ENCODE data around the gene ANKRD2. TPM values are rescaled to one million over a fixed set of nuclear protein-coding genes. Genes with fewer than 3 reads are reported as not detected.
"Not testable (repeated sequence)": the region's sequence is repeated elsewhere in the genome, so short reads cannot be mapped to it uniquely, and the experiment has no call there.

Gene ANKRD2
- total RNA-seq, 6 experiments from 2014 or later: 0.28 to 0.81 (median 0.50) TPM; not detected in 2

GRCh38 chr10:97560731-97561381 is 11.7 kb upstream of the ANKRD2 start:
- H3K27me3 ChIP-seq; H3K4me1 ChIP-seq; intact Hi-C loops (cut with DNase I); H3K9me3 ChIP-seq; H3K36me3 ChIP-seq: not testable (repeated sequence)
- peak; percentile 88 to 98 (median 90) for ATAC-seq
- 37% methylated on average over 9 of the region's 17 CpGs for WGBS (ENCODE audit: insufficient coverage, low coverage, low lambda C conversion rate, missing lambda C conversion rate)
- TF ChIP-seq POLR2A (IDR thresholded peaks at IDR 0.05): peak; percentile 28
- H3K27ac ChIP-seq: peak overlapping the region in 2 of 3 donors; percentile 68 to 84
- peak overlapping the region in 2 of 3 donors; percentile 24 to 35 for H3K4me3 ChIP-seq
- DNase-seq: peak; percentile 79 to 83 (median 82)

- intact Hi-C loops (cut with DNase I); H3K36me3 ChIP-seq; H3K27me3 ChIP-seq; H3K4me1 ChIP-seq; DNase-seq; H3K9me3 ChIP-seq; ATAC-seq: not testable (repeated sequence)
- WGBS (ENCODE audit: insufficient coverage, low coverage, low lambda C conversion rate, missing lambda C conversion rate): 74% methylated on average over 12 of the region's 12 CpGs
- peak overlapping the region in 2 of 3 donors; percentile 68 to 84 for H3K27ac ChIP-seq
- peak overlapping the region in 1 of 3 donors; percentile 35 for H3K4me3 ChIP-seq
Observed at GRCh38 chr10:97561386-97562077, 11.0 kb upstream of the ANKRD2 start.

GRCh38 chr10:97562329-97562728 is 10.2 kb upstream of the ANKRD2 start:
- WGBS (ENCODE audit: insufficient coverage, low coverage, low lambda C conversion rate, missing lambda C conversion rate): 83% methylated on average over 5 of the region's 5 CpGs
- H3K9me3 ChIP-seq; H3K27ac ChIP-seq; H3K4me1 ChIP-seq; DNase-seq; H3K4me3 ChIP-seq; ATAC-seq; H3K36me3 ChIP-seq; intact Hi-C loops (cut with DNase I); H3K27me3 ChIP-seq: not testable (repeated sequence)

GRCh38 chr10:97563337-97563736 is 9.2 kb upstream of the ANKRD2 start:
- Histone ChIP-seq H3K4me1 (no peaks in the 10 kb centered on the region), H3K4me3 (no peak overlapping the region), H3K9me3 (no peaks in the 10 kb centered on the region), H3K27me3 (no peaks in the 10 kb centered on the region), H3K27ac (no peak overlapping the region), H3K36me3 (no peaks in the 10 kb centered on the region)
- TF ChIP-seq POLR2A (IDR thresholded peaks at IDR 0.05): no peak
- TF ChIP-seq CTCF (IDR thresholded peaks at IDR 0.05): no peak
- ATAC-seq: no peak
- intact Hi-C loops (cut with DNase I): no loop called here
- WGBS (ENCODE audit: insufficient coverage, low coverage, low lambda C conversion rate, missing lambda C conversion rate): 79% methylated on average over 4 of the region's 4 CpGs
- DNase-seq: no peak

- DNase-seq (no peak), ATAC-seq (no peak)
- Histone ChIP-seq H3K9me3 (no peaks in the 10 kb centered on the region), H3K27me3 (no peaks in the 10 kb centered on the region), H3K4me3 (no peak overlapping the region), H3K27ac (no peak overlapping the region), H3K36me3 (peaks cover 0 to 7% (median 0%) of the 10 kb centered on the region in 4 donors), H3K4me1 (no peaks in the 10 kb centered on the region)
- 87% methylated on average over 3 of the region's 4 CpGs for WGBS (ENCODE audit: insufficient coverage, low coverage, low lambda C conversion rate, missing lambda C conversion rate)
- TF ChIP-seq POLR2A (IDR thresholded peaks at IDR 0.05) (no peak), CTCF (IDR thresholded peaks at IDR 0.05) (no peak)
- intact Hi-C loops (cut with DNase I): no loop called here
Observed at GRCh38 chr10:97564776-97565175, 7.8 kb upstream of the ANKRD2 start.

- intact Hi-C loops (cut with DNase I): no loop called here
- H3K4me1 ChIP-seq: no peaks in the 10 kb centered on the region
- no peak for DNase-seq
Observed at GRCh38 chr10:97566336-97566996, 6.1 kb upstream of the ANKRD2 start.

More at GRCh38 chr10:97566336-97566996, 6.1 kb upstream of the ANKRD2 start:
- 83% methylated on average over 2 of the region's 2 CpGs for WGBS (ENCODE audit: insufficient coverage, low coverage, low lambda C conversion rate, missing lambda C conversion rate)
- Histone ChIP-seq H3K36me3 (peaks cover 0 to 14% (median 0%) of the 10 kb centered on the region in 4 donors), H3K27ac (no peak overlapping the region), H3K4me3 (no peak overlapping the region), H3K27me3 (no peaks in the 10 kb centered on the region), H3K9me3 (no peaks in the 10 kb centered on the region)
- no peak for ATAC-seq
- TF ChIP-seq CTCF (IDR thresholded peaks at IDR 0.05): no peak
- TF ChIP-seq POLR2A (IDR thresholded peaks at IDR 0.05): no peak

All from right lobe of liver (tissue), 6 donors.